IPS-18c (cell line): ENCODE measurements around the gene ARHGAP42.
"Not testable (repeated sequence)": the region's sequence is repeated elsewhere in the genome, so short reads cannot be mapped to it uniquely, and the experiment has no call there.

Source experiments
- H3K4me3 ChIP-seq: 2 replicates; pipeline ENCODE4 v1.7.0; 2013; ENCODE audit warnings: low read depth, mild to moderate bottlenecking, low read length, moderate library complexity; ENCODE audit not compliant: insufficient read depth
- H3K9me3 ChIP-seq: one replicate; pipeline ENCODE4 v1.6.1; 2013; ENCODE audit warnings: mild to moderate bottlenecking, low read length, moderate library complexity; ENCODE audit not compliant: control insufficient read depth, insufficient read depth

ARHGAP42 gene

DNA sequence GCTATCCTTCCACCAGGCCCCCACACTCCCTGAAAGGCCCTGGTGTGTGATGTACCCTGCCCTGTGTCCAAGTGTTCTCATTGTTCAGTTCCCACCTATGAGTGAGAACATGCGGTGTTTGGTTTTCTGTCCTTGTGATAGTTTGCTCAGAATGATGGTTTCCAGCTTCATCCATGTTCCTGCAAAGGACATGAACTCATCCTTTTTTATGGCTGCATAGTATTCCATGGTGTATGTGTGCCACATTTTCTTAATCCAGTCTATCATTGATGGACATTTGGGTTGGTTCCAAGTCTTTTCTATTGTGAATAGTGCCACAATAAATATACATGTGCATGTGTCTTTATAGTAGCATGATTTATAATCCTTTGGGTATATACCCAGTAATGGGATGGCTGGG, 208.9 kb downstream of the ARHGAP42 start:
- H3K4me3 ChIP-seq, H3K9me3 ChIP-seq: not testable (repeated sequence)

GRCh38 chr11:100901471-100901870, 214.4 kb downstream of the ARHGAP42 start:
- not testable (repeated sequence) for H3K4me3 ChIP-seq, H3K9me3 ChIP-seq

- no peaks in the 10 kb centered on the region for H3K9me3 ChIP-seq
- H3K4me3 ChIP-seq = no peak overlapping the region
Observed at GRCh38 chr11:100902454-100903141, 215.5 kb downstream of the ARHGAP42 start.

DNA sequence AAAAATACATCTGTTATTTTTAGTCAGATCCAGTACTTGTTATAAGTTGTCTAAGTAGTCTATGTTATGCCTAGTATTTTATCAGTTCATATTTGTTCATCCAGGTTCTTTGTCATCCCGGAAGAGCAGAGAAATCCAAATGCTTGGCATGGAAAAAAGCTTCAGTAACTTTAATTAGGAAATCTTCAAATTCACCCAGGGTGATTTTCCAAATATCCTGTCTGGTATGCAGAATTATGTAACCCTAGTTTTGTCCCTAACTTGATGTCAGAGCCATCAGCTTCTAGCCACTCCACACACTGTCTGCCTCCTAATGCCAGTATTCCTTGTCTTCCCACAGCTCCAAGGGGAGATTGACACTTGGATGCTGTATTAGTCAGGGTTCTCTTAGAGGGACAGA, 216.2 kb downstream of the ARHGAP42 start:
- Histone ChIP-seq H3K9me3 (no peaks in the 10 kb centered on the region), H3K4me3 (no peak overlapping the region)

GRCh38 chr11:100905684-100906083, 218.6 kb downstream of the ARHGAP42 start:
- H3K4me3 ChIP-seq = no peak overlapping the region
- no peaks in the 10 kb centered on the region for H3K9me3 ChIP-seq

- Histone ChIP-seq H3K4me3 (no peak overlapping the region), H3K9me3 (no peaks in the 10 kb centered on the region)
Observed at GRCh38 chr11:100908746-100909145, 221.7 kb downstream of the ARHGAP42 start.

- H3K9me3 ChIP-seq = no peaks in the 10 kb centered on the region
- no peak overlapping the region for H3K4me3 ChIP-seq
Observed at GRCh38 chr11:100910808-100911207, 223.7 kb downstream of the ARHGAP42 start.

DNA sequence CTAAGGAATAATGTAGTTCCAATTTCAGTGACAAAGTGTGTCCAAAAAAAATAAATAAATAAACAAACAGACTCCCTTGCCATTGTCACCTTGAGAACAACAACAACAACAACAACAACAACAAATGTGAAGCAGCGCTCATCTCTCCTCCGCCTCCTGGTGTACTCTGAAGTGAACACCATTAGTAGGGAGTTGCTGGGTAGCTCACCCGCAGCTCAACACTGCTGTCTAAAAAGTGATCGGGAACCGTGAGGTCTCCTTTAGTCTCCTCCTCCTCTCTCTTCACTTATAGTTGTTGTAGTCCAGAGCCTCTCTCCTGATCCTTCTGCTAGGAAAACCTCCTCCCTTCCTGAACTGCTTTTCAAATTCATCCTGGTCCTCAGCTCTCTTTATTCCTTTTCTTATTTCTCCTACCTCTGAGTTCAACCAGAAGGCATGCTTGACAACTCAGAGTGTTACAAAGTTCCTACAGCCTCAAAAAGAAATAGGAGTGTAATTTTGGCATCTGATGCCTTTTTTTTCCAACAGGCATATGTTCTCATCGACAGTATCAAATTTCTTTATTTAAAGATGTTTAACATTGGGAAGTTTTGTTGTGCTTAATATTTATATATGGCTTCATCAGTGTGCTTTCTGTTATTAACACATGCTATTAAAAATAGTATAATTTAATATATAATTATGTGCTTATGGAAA, 227.5 kb downstream of the ARHGAP42 start:
- Histone ChIP-seq H3K9me3 (no peaks in the 10 kb centered on the region), H3K4me3 (no peak overlapping the region)

- no peaks in the 10 kb centered on the region for H3K9me3 ChIP-seq
- no peak overlapping the region for H3K4me3 ChIP-seq
Observed at GRCh38 chr11:100918551-100919500, 231.7 kb downstream of the ARHGAP42 start.

- H3K4me3 ChIP-seq = no peak overlapping the region
- H3K9me3 ChIP-seq = no peaks in the 10 kb centered on the region
Observed at GRCh38 chr11:100920593-100920992, 233.5 kb downstream of the ARHGAP42 start.

GRCh38 chr11:100922121-100922520, 235.0 kb downstream of the ARHGAP42 start:
- no peaks in the 10 kb centered on the region for H3K9me3 ChIP-seq
- no peak overlapping the region for H3K4me3 ChIP-seq

DNA sequence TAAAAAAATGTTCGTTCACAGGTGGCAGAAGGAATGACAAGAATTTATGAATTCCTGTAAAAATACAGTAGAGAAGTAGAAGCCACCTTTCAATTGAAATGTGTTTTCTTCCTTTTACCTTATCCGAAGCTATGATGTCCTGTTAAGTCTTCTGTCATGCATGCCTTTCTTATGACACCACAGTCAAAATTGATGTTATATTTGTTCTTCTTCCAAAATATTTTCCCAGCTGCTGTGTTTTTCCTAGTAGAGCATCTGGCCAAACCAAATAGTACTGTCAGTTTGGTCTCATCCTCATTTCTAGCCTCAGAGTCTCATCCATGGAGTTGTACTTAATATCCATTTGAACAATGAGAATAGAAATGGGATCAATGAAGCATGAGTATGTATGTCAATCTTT, 236.5 kb downstream of the ARHGAP42 start:
- no peak overlapping the region for H3K4me3 ChIP-seq
- no peaks in the 10 kb centered on the region for H3K9me3 ChIP-seq

DNA sequence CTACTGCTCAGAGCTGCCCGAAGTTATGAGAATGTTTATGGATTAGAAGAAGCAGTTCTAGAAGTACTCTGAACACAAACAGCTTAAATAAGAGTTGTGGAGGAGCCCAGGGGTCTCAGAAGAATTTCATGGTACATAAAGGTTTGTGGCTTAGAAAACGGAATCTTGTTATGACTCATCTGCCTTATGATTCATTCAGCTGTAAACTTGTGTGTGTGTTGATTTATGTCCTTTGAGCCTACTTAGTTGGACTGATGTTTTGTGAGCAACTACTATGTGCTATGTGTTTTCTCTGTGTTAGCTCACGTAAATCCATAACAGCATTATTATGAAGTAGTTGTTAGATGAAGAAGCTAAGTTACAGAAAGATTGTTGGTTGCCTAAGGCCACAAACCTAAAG, 238.8 kb downstream of the ARHGAP42 start:
- no peaks in the 10 kb centered on the region for H3K9me3 ChIP-seq
- no peak overlapping the region for H3K4me3 ChIP-seq

DNA sequence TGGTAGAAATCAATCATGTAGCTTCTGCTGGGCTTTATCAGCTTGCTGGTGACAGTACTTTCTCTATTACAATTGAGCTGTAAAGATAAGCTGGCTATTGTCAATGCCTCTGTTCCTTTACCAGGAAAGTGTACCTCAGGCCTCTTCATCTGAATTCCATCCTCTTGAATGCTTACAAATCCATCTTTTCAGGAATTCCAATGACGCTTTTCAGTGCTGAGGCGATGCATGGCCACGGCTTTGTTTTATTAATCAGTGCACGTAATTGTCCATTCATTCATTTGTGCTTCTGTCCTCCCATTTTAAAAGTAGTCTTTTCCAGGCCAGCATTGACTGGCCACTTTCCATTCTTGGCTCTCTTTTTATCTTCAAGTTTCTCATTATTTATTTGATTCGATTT, 240.5 kb downstream of the ARHGAP42 start:
- Histone ChIP-seq H3K9me3 (no peaks in the 10 kb centered on the region), H3K4me3 (no peak overlapping the region)

DNA sequence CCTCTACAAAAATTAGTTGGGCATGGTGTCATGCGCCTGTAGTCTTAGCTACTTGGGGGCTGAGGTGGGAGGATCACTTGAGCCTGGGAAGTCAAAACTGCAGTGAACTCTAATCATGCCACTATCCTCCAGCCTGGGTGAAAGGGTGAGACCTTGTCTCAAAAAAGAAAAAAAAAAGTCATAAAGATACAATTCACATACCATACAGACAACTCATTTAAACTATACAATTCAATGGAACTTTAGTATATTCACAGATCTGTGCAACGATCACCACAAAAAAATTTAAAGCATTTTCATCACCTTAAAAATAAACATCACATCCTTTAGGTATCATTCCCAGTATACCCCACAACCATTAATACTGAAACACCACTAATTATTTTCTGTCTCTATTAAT, 241.3 kb downstream of the ARHGAP42 start:
- no peak overlapping the region for H3K4me3 ChIP-seq
- H3K9me3 ChIP-seq = no peaks in the 10 kb centered on the region

GRCh38 chr11:100929377-100929776, 242.3 kb downstream of the ARHGAP42 start:
- H3K9me3 ChIP-seq = no peaks in the 10 kb centered on the region
- no peak overlapping the region for H3K4me3 ChIP-seq

GRCh38 chr11:100930185-100930778, 243.2 kb downstream of the ARHGAP42 start:
- Histone ChIP-seq H3K4me3 (no peak overlapping the region), H3K9me3 (no peaks in the 10 kb centered on the region)
